ENCODE results near the gene LRCH3.

Gene LRCH3

GRCh38 chr3:197854596-197855343 is 63.7 kb downstream of the LRCH3 start:
- TF ChIP-seq, protein P1, sequence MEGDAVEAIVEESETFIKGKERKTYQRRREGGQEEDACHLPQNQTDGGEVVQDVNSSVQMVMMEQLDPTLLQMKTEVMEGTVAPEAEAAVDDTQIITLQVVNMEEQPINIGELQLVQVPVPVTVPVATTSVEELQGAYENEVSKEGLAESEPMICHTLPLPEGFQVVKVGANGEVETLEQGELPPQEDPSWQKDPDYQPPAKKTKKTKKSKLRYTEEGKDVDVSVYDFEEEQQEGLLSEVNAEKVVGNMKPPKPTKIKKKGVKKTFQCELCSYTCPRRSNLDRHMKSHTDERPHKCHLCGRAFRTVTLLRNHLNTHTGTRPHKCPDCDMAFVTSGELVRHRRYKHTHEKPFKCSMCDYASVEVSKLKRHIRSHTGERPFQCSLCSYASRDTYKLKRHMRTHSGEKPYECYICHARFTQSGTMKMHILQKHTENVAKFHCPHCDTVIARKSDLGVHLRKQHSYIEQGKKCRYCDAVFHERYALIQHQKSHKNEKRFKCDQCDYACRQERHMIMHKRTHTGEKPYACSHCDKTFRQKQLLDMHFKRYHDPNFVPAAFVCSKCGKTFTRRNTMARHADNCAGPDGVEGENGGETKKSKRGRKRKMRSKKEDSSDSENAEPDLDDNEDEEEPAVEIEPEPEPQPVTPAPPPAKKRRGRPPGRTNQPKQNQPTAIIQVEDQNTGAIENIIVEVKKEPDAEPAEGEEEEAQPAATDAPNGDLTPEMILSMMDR (IDR thresholded peaks at IDR 0.05; ENCODE audit: low read depth, low read length), result no peak
- peak; percentile 18 for DNase-seq (ENCODE audit: extremely low read depth, low read depth)

DNA sequence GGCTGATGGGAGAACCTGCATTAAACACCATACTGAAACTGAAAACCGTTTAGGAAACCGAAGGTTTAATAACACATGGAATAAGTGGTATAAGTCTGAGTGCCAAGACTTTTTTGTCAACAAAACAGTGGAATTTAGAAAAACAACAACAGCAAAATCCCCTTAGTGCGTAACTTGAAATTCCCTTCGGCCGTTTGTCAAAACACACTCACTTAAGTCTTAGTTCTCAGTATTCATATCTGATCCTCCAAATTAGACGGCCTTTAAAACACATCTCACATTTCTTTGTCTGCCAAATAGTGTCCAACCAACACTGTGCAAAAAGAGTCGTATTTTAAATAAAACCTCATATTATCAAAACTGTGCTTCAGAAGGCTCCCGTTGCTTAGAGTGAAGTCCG is 64.5 kb downstream of the LRCH3 start:
- TF ChIP-seq, protein P1 (IDR thresholded peaks at IDR 0.05; ENCODE audit: low read depth, low read length), result no peak
- no peak for DNase-seq (ENCODE audit: extremely low read depth, low read depth)

DNA sequence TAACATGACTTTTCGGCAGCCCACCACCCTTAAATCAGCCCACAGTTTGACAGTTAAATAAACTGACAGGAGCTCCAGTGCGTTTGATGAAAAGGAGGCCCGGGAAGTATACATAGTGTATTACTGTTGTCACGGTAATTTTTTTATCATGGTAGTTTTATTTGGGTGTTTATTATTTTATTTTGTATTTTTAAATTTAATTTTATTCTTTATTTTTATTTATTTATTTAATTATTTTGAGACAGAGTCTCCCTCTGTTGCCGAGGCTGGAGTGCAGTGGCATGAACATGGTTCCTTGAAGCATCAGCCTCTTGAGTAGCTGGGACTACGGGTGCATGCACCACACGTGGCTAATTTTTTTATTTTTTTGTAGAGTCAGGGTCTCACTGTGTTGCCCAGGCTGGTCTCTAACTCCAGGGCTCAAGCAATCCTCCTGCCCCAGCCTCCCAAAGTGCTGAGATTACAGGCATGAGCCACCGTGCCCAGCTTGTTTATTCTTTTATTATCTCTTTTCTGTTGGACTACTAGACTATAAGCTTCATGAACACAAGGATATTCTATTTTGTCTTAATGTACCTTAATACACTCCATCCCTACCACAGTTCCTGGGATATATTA is 65.3 kb downstream of the LRCH3 start:
- TF ChIP-seq, protein P1 (IDR thresholded peaks at IDR 0.05; ENCODE audit: low read depth, low read length), result no peak
- no peak for DNase-seq (ENCODE audit: extremely low read depth, low read depth)

GRCh38 chr3:197858133-197858532 is 67.1 kb downstream of the LRCH3 start:
- TF ChIP-seq, protein P1 (IDR thresholded peaks at IDR 0.05; ENCODE audit: low read depth, low read length), result no peak

GRCh38 chr3:197858598-197858997 is 67.5 kb downstream of the LRCH3 start:
- TF ChIP-seq, protein P1 (IDR thresholded peaks at IDR 0.05; ENCODE audit: low read depth, low read length), result no peak
- DNase-seq (ENCODE audit: extremely low read depth, low read depth), result no peak

More at GRCh38 chr3:197858133-197858532, 67.1 kb downstream of the LRCH3 start:
- no peak for DNase-seq (ENCODE audit: extremely low read depth, low read depth)

- TF ChIP-seq, protein P1 (IDR thresholded peaks at IDR 0.05; ENCODE audit: low read depth, low read length), result no peak
Measured at GRCh38 chr3:197866035-197866434, 75.0 kb downstream of the LRCH3 start.

GRCh38 chr3:197873329-197873728 is 82.3 kb downstream of the LRCH3 start:
- DNase-seq (ENCODE audit: extremely low read depth, low read depth), result no peak
- TF ChIP-seq, protein P1 (IDR thresholded peaks at IDR 0.05; ENCODE audit: low read depth, low read length), result no peak

More at GRCh38 chr3:197866035-197866434, 75.0 kb downstream of the LRCH3 start:
- no peak for DNase-seq (ENCODE audit: extremely low read depth, low read depth)

All from AG09319 (cell line).